Measurements from ENCODE around the gene AFMID.
A peak's percentile ranks its signal among the peaks of the same experiment; 100 is the strongest.
"Not testable (repeated sequence)": the region's sequence is repeated elsewhere in the genome, so short reads cannot be mapped to it uniquely, and the experiment has no call there.

Gene AFMID

DNA sequence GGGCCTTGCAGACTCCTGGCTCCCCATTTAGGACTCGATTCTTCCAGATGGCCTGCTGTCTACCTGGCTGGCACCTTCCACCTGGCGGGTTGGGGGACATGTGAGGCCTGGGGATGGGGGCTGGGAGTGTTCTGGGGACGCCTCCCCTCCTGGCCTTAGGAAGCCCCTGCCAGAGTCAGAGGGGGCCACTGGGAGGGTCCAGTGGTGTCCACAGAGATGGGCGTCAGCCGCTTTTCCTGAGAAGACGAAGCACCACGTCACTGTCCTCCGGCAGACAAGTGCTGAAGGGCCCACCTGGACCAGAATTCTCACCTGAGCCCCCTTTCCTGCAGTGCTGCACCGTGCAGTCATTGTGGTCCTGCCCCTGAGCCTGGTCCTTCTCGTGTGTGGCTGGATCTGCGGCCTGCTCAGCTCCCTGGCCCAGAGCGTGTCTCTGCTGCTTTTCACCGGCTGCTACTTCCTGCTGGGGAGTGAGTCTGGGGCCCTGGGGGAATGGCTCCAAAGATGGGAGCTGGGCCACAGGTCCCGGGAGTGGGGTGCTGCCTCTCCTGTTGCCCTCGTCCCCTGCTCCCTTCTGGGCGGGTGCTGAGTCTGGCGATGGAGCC lies 47.2 kb downstream of the AFMID start:
- DNase-seq (ENCODE audit: low read depth in 2 of 2), result no peak
- H3K4me3 ChIP-seq (replicated peaks in 1 of 2; ENCODE audit: low read depth in 2 of 2, low read length in 2 of 2), result no peak overlapping the region
- TF ChIP-seq, protein P1, sequence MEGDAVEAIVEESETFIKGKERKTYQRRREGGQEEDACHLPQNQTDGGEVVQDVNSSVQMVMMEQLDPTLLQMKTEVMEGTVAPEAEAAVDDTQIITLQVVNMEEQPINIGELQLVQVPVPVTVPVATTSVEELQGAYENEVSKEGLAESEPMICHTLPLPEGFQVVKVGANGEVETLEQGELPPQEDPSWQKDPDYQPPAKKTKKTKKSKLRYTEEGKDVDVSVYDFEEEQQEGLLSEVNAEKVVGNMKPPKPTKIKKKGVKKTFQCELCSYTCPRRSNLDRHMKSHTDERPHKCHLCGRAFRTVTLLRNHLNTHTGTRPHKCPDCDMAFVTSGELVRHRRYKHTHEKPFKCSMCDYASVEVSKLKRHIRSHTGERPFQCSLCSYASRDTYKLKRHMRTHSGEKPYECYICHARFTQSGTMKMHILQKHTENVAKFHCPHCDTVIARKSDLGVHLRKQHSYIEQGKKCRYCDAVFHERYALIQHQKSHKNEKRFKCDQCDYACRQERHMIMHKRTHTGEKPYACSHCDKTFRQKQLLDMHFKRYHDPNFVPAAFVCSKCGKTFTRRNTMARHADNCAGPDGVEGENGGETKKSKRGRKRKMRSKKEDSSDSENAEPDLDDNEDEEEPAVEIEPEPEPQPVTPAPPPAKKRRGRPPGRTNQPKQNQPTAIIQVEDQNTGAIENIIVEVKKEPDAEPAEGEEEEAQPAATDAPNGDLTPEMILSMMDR (IDR thresholded peaks at IDR 0.05; ENCODE audit: low read depth, low read length), result no peak

DNA sequence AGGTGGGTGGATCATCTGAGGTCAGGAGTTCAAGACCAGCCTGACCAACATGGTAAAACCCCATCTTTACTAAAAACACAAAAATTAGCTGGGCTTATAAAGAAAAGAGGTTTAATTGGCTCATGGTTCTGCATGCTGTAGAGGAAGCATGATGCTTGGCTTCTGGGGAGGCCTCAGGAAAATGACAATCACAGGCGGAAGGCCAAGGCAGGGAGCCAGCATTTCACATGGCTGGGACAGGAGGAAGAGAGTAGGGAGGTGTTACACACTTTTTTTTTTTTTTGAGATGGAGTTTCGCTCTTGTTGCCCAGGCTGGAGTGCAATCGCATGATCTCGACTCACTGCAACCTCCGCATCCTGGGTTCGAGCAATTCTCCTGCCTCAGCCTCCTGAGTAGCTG lies 47.9 kb downstream of the AFMID start:
- not testable (repeated sequence) for H3K4me3 ChIP-seq (replicated peaks in 1 of 2; ENCODE audit: low read depth in 2 of 2, low read length in 2 of 2)
- DNase-seq (ENCODE audit: low read depth in 2 of 2), result peak; percentile 29 to 46

DNA sequence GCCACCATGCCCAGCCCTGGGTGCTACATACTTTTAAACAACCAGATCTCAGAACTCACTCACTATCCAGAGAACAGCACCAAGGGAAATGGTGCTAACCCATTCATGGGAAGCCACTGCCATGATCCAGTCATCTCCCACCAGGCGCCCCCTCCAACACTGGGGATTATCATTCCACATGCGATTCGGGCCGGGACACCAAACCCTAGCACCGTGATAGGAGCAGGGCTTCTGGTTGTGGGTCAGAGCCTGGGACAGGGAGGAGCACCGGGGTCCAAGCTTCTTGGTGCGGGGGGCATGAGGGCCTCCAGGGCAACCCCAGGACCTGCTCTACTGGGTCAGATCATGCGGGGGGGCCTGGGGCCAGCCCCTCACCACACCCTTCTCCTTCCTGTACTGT lies 48.7 kb downstream of the AFMID start:
- TF ChIP-seq, protein P1 (IDR thresholded peaks at IDR 0.05; ENCODE audit: low read depth, low read length), result no peak
- no peak overlapping the region for H3K4me3 ChIP-seq (replicated peaks in 1 of 2; ENCODE audit: low read depth in 2 of 2, low read length in 2 of 2)

DNA sequence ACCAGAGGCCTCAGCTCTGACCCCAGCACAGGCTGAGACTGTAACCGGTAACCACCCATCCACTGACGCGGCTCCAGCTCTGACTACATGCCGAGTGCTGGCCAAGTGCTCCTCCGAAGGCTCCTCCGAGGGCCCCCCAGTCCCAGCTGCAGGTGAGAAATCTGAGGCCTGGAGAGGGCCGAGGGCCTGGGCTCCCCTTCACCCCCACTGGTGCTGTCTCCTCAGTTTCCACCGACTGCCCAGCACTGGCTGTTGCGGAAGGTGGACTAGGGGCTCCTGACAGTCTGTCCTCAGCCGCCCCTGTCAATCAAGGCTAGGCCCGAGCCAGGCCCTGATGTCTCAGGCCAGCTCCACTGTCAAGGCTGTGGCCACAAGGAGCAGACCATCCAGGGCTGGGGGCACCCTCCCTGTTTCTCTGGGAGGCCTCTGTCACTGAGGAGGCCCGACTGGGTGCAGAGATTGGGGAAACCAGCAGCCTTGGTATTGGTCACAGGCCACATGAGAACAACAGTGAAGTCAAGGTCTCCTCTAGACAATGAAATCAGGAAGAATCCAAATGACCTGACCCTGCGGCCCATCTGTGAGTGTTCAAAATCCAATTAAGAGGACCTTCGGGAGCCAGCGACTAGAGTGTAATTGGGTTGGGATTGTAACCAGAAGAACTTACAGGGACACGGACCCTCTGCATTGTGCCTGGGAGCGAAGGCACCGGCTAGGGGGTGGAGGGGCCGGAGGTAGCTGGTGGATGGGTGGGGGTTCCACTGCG lies 49.4 kb downstream of the AFMID start:
- TF ChIP-seq, protein P1 (IDR thresholded peaks at IDR 0.05; ENCODE audit: low read depth, low read length), result no peak
- no peak for DNase-seq (ENCODE audit: low read depth in 2 of 2)
- H3K4me3 ChIP-seq (replicated peaks in 1 of 2; ENCODE audit: low read depth in 2 of 2, low read length in 2 of 2), result no peak overlapping the region

More for the DNA sequence above, 48.7 kb downstream of the AFMID start:
- DNase-seq (ENCODE audit: low read depth in 2 of 2), result no peak

DNA sequence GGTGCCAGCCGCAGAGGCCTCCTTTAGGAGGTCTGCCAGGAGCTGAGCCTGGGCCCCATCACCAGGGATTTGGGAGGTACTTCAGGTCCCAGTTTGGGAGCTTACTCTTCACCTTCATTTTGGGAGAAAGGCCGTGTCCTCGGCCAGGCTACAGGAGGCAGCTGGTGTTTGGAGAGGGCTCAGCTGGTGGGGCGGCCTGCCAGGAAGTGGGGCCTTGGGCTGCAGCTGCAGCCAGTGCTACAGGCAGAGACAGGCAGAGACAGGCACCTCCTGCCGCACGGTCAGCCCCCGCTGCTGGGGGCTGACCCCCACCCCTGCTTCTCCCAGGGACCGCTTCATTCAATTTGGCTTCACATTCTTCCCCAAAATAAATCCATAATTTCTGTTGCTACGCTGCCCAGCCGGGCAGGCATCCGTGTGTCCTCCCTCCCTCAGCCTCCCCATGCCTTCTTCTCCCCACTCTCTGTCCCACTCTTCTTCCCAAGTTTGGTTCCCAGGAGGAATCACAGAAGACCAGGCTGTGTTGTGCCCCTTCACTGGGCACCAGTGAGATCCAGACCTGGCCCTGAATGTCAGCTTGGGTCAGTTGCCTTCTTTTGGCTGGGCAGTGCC lies 50.3 kb downstream of the AFMID start:
- no peak overlapping the region for H3K4me3 ChIP-seq (replicated peaks in 1 of 2; ENCODE audit: low read depth in 2 of 2, low read length in 2 of 2)
- DNase-seq (ENCODE audit: low read depth in 2 of 2), result no peak
- TF ChIP-seq, protein P1 (IDR thresholded peaks at IDR 0.05; ENCODE audit: low read depth, low read length), result no peak

DNA sequence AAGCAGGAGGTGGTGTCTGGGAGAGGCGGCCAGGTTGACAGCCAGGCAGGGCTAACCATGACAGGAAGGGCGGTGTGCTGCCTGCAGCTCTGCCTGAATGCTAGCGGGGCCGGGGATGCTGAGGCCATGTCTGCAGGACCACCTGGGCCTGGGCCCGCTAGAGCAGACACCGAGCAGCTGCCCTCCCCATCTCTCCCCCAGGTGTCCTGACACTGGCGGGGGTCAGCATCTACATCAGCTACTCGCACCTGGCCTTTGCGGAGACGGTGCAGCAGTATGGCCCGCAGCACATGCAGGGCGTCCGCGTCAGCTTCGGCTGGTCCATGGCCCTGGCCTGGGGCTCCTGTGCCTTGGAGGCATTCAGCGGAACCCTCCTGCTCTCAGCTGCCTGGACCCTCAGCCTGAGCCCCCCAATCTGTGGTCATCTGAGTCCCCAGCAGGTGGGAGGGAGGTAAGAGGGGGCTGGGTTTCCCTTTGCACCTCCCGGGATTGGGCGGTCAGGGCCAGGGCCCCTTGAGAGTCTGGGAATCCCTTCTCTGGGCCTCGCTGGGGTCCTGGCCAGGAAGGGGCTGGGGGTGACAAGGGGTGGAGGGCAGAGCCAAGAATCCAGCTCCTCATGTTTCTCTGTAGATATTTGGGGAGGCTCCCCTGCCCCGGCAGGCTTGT lies 51.8 kb downstream of the AFMID start:
- DNase-seq (ENCODE audit: low read depth in 2 of 2), result no peak
- no peak overlapping the region for H3K4me3 ChIP-seq (replicated peaks in 1 of 2; ENCODE audit: low read depth in 2 of 2, low read length in 2 of 2)
- TF ChIP-seq, protein P1 (IDR thresholded peaks at IDR 0.05; ENCODE audit: low read depth, low read length), result no peak

DNA sequence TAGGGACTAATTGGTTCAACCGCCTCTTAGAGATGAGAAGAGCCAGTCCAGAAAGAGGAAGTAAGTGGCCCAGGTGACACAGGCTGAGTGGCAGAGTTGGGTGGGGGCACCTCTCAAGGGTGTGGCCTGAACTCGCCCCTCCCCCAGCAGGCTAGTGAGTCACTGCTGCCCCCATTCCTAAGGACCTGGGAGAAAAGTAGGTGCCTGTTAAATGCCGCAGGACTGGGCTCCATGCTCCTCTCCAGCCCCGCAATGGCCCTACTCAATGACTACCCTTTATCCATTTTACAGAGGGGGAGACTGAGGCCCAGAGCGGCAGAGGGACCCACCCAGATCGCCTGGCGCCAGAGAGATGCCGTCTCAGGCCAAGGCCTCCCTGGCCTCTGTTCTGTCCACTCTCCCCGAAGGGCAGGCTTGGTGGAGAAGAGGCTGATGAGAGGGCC lies 52.3 kb downstream of the AFMID start:
- TF ChIP-seq, protein P1 (IDR thresholded peaks at IDR 0.05; ENCODE audit: low read depth, low read length), result no peak
- no peak for DNase-seq (ENCODE audit: low read depth in 2 of 2)
- H3K4me3 ChIP-seq (replicated peaks in 1 of 2; ENCODE audit: low read depth in 2 of 2, low read length in 2 of 2), result no peak overlapping the region
